Measurements from ENCODE around the gene SNTN.

Gene SNTN

DNA sequence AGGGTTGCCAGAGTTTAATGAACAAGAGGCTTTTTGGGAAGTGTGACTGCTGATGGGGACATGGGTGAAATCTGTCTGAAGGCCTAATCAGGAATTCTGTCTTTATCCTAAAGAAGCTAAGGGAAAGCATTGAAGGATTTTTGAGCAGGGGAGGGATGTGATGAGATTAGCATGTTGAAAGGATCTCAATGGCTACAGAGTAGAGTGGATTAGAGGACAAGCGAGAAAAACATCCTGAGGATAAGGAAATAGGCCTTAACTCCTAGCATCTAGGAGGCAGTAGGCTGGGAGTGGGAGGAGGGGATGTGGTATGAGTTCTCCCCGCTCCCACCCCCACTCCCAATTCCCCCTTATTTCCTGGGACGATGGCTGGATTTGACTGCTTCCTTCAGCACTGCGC, 35.1 kb upstream of the SNTN start:
- DNase-seq, result no peak
- TF ChIP-seq, protein P1, sequence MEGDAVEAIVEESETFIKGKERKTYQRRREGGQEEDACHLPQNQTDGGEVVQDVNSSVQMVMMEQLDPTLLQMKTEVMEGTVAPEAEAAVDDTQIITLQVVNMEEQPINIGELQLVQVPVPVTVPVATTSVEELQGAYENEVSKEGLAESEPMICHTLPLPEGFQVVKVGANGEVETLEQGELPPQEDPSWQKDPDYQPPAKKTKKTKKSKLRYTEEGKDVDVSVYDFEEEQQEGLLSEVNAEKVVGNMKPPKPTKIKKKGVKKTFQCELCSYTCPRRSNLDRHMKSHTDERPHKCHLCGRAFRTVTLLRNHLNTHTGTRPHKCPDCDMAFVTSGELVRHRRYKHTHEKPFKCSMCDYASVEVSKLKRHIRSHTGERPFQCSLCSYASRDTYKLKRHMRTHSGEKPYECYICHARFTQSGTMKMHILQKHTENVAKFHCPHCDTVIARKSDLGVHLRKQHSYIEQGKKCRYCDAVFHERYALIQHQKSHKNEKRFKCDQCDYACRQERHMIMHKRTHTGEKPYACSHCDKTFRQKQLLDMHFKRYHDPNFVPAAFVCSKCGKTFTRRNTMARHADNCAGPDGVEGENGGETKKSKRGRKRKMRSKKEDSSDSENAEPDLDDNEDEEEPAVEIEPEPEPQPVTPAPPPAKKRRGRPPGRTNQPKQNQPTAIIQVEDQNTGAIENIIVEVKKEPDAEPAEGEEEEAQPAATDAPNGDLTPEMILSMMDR (IDR thresholded peaks at IDR 0.05), result no peak
- Mint-ChIP-seq H3K27ac (no peak overlapping the region), H3K27me3 (ENCODE audit: low read depth, poor library complexity) (peaks cover 3% of the 10 kb centered on the region), H3K9me3 (no peaks in the 10 kb centered on the region), H3K36me3 (ENCODE audit: low read depth) (no peaks in the 10 kb centered on the region), H3K4me1 (no peaks in the 10 kb centered on the region), H3K4me3 (no peak overlapping the region)

DNA sequence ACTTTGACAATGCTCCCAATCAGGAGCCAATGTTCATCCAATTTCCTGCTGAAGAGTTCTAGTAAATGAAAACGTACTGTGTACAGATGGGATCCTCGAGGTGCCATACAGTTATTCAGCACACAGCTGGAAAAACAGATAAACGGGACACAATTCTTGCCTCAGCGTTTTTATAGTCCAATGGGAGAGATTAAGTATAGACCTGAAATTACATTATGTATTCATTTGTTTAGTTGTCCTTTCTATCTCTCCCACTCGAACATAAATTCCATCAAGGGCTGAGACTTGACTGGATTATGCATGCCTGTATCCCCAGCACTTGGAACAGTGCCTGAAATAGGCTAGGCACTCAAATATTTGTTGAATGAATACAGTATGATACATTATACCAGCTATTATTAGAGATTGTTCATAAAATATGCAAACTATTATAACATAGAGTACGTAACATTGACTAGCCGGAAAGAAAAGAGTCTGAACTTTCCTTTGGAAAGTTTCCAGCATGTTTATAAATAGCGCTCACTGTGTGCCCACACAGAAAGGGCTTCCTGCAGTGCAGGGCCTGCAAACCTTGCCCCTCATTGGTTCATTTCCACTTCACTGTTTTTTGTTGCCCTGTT, 27.4 kb upstream of the SNTN start:
- no peak overlapping the region for H3K4me3 Mint-ChIP-seq
- no peak for DNase-seq
- TF ChIP-seq, protein P1 (IDR thresholded peaks at IDR 0.05), result no peak
- H3K27me3 Mint-ChIP-seq (ENCODE audit: low read depth, poor library complexity), result peaks cover 6% of the 10 kb centered on the region
- no peaks in the 10 kb centered on the region for H3K9me3 Mint-ChIP-seq
- no peaks in the 10 kb centered on the region for H3K36me3 Mint-ChIP-seq (ENCODE audit: low read depth)
- H3K4me1 Mint-ChIP-seq, result no peaks in the 10 kb centered on the region
- no peak overlapping the region for H3K27ac Mint-ChIP-seq

DNA sequence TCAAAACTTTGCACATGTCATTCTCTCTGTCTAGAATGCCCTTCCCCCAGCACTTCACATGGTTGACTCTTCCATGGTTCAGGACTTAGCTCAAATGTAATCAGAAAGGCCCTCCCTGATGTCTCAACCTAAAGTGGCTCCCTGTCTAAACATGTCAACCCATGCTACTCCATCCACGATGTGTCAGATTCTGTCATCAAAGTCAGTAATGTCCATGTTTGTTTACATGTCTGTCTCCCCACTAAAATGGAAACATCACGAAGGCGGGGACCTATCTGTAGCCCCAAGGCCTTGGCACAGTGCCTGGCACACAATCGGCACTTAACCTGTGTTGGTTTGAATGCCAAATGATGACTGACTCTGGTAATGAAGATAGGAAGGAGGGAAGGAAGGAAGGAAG, 20.8 kb upstream of the SNTN start:
- no peak for DNase-seq
- no peak overlapping the region for H3K4me3 Mint-ChIP-seq
- TF ChIP-seq, protein P1 (IDR thresholded peaks at IDR 0.05), result no peak
- H3K36me3 Mint-ChIP-seq (ENCODE audit: low read depth), result peaks cover 2% of the 10 kb centered on the region
- H3K27ac Mint-ChIP-seq, result no peak overlapping the region
- H3K27me3 Mint-ChIP-seq (ENCODE audit: low read depth, poor library complexity), result peaks cover 5% of the 10 kb centered on the region
- no peaks in the 10 kb centered on the region for H3K4me1 Mint-ChIP-seq
- peaks cover 10% of the 10 kb centered on the region for H3K9me3 Mint-ChIP-seq

DNA sequence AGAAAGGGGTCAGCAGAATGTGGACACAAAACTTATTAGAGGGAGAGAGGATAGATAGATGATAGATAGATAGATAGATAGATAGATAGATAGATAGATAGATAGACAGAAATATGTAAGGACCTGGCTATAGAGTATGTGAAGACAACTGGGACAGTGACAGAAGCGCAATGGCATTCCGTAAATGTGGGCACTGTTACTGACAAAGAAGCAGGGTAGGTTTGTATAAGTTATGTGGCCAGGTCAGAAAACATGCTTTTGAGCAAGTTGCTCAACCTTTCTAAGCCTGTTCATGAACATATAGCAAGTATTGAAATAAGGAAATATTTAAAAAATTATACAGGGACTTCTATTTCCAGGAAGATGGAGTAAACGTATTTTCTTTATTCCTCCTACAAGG, 17.3 kb upstream of the SNTN start:
- Mint-ChIP-seq H3K4me1 (no peaks in the 10 kb centered on the region), H3K36me3 (ENCODE audit: low read depth) (peaks cover 4% of the 10 kb centered on the region), H3K4me3 (no peak overlapping the region), H3K9me3 (peaks cover 24% of the 10 kb centered on the region), H3K27me3 (ENCODE audit: low read depth, poor library complexity) (peaks cover 5% of the 10 kb centered on the region), H3K27ac (no peak overlapping the region)
- TF ChIP-seq, protein P1 (IDR thresholded peaks at IDR 0.05), result no peak
- DNase-seq, result no peak

DNA sequence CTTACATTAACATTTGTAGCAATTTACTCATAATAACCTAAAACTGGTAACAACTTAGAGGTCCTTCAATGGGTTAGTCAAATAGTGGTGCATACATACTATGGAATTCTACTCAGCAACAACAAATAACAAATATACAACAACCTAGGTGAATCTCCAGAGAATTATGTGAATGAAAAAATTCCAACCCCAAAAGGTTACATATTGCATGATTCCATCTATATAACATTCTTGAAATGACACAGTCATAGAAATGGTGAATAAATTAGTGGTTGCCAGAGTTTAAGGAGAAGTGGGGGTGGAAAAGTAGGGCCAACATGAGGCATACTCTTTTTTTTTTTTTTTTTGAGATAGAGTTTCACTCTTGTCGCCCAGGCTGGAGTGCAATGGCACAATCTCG, 12.7 kb upstream of the SNTN start:
- Mint-ChIP-seq H3K27me3 (ENCODE audit: low read depth, poor library complexity) (peaks cover 3% of the 10 kb centered on the region), H3K27ac (no peak overlapping the region), H3K4me1 (peaks cover 15% of the 10 kb centered on the region), H3K36me3 (ENCODE audit: low read depth) (peaks cover 4% of the 10 kb centered on the region), H3K4me3 (no peak overlapping the region), H3K9me3 (peaks cover 24% of the 10 kb centered on the region)
- DNase-seq, result no peak
- TF ChIP-seq, protein P1 (IDR thresholded peaks at IDR 0.05), result no peak

DNA sequence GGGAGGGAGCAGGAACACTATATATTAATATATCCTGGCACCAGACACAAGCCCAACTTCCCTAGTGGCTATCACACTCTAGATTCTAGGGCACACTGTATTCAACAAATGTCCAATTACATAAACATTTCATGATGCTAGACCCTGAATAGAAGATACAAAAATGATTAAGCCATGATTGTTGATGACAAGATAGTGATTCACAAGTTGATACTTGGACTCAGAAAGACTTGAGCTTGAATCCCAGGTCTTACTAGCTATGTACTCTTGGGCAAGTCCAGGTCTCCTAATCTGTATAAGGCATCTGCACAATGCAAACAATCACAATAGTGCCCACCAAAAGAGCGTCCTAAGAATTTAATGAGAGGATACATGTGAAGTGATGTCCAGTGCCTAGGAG, 10.0 kb upstream of the SNTN start:
- H3K4me1 Mint-ChIP-seq, result peaks cover 26% of the 10 kb centered on the region
- no peak for DNase-seq
- peaks cover 3% of the 10 kb centered on the region for H3K27me3 Mint-ChIP-seq (ENCODE audit: low read depth, poor library complexity)
- peaks cover 6% of the 10 kb centered on the region for H3K36me3 Mint-ChIP-seq (ENCODE audit: low read depth)
- TF ChIP-seq, protein P1 (IDR thresholded peaks at IDR 0.05), result no peak
- no peak overlapping the region for H3K27ac Mint-ChIP-seq
- peaks cover 23% of the 10 kb centered on the region for H3K9me3 Mint-ChIP-seq
- H3K4me3 Mint-ChIP-seq, result no peak overlapping the region

Measured in nephron progenitor cell (in vitro differentiated cells).